Activated CD8-positive, alpha-beta T cell treated with anti-CD3 and anti-CD28 coated beads for 36 hours (primary cell): Measurements from ENCODE around the gene C2orf92. TPM values are rescaled to one million over a fixed set of nuclear protein-coding genes. Genes with fewer than 3 reads are reported as not detected.
"Not testable (repeated sequence)": the region's sequence is repeated elsewhere in the genome, so short reads cannot be mapped to it uniquely, and the experiment has no call there.

Experiments used
- ATAC-seq: fragments of 200-7000 bp; cut with Tn5 transposase; one replicate; pipeline ENCODE4 v1.10.0; 2021; ENCODE audit warnings: mild to moderate bottlenecking, moderate library complexity
- CTCF ChIA-PET: fragments of 350-600 bp; sonication (Branson Sonifier 250); formaldehyde crosslinking; loops from one replicate; lab custom pipeline; 2021; ENCODE audit warnings: antibody characterized with exemption; lab: Charles Lee
- POLR2A ChIA-PET: fragments of 350-600 bp; sonication (Branson Sonifier 250); formaldehyde crosslinking; loops from one replicate; lab custom pipeline; 2021; ENCODE audit warnings: antibody characterized with exemption; lab: Charles Lee
- DNase-seq: peaks from one replicate; pipeline ENCODE4 v3.0.0-alpha.2; 2020
- H3K27ac Mint-ChIP-seq: one replicate; pipeline ENCODE4 v1.8.0; 2021; ENCODE audit warnings: mild to moderate bottlenecking, mixed read lengths
- H3K27me3 Mint-ChIP-seq: one replicate; pipeline ENCODE4 v1.8.0; 2021; ENCODE audit warnings: mixed read lengths
- H3K36me3 Mint-ChIP-seq: one replicate; pipeline ENCODE4 v1.8.0; 2021; ENCODE audit warnings: low read depth, mixed read lengths
- H3K4me1 Mint-ChIP-seq: one replicate; pipeline ENCODE4 v1.8.0; 2021; ENCODE audit warnings: low read depth, mixed read lengths
- H3K4me3 Mint-ChIP-seq: one replicate; pipeline ENCODE4 v1.8.0; 2021; ENCODE audit warnings: mild to moderate bottlenecking, moderate library complexity, mixed read lengths
- H3K9me3 Mint-ChIP-seq: one replicate; pipeline ENCODE4 v1.8.0; 2021; ENCODE audit warnings: mixed read lengths
- intact Hi-C: fragments of 100-400 bp; cut with micrococcal nuclease; formaldehyde crosslinking; loops from one replicate; pipeline ENCODE4 v1.10.0; 2022
- total RNA-seq, 2 experiments: library from RNA; stranded (reverse); gene quantifications; one replicate each; pipeline ENCODE4 v1.2.3, GENCODE V29; 2021
- TF ChIP-seq, protein P1 (sequence below): fragments of 200-600 bp; IDR thresholded peaks from one replicate; pipeline ENCODE4 v1.8.0; 2022; ENCODE audit warnings: antibody characterized with exemption, mild to moderate bottlenecking

The C2orf92 gene
- 10 to 100 TPM in 1 of 2 experiments, 1 to 10 TPM in 1; 6.8 to 11.7 TPM for total RNA-seq

DNA sequence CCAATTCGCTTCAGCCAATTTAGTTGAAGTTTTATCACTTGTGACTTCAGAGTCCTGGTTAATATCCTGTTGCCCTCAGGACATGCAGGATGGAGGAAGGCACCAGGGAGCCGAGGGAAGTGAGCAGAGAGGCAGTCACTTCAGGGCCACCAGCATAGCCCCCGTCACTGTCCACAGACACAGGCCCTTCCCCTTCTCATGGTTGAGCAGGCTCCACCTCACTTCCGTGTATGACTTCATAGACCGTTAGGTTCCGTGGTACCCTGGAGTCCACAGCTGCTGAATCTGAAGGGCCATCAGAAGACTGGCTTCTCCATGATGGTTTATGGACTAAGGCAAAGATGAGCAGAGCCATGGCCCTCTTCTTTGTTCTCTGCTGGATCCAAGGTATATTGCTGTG, at the start of gene C2orf92:
Gene C2orf92 (plus strand): TSS at position 266 of the 400 bp plus-strand sequence. CDS start 76 bp downstream, at position 342.
- TF ChIP-seq, protein P1, sequence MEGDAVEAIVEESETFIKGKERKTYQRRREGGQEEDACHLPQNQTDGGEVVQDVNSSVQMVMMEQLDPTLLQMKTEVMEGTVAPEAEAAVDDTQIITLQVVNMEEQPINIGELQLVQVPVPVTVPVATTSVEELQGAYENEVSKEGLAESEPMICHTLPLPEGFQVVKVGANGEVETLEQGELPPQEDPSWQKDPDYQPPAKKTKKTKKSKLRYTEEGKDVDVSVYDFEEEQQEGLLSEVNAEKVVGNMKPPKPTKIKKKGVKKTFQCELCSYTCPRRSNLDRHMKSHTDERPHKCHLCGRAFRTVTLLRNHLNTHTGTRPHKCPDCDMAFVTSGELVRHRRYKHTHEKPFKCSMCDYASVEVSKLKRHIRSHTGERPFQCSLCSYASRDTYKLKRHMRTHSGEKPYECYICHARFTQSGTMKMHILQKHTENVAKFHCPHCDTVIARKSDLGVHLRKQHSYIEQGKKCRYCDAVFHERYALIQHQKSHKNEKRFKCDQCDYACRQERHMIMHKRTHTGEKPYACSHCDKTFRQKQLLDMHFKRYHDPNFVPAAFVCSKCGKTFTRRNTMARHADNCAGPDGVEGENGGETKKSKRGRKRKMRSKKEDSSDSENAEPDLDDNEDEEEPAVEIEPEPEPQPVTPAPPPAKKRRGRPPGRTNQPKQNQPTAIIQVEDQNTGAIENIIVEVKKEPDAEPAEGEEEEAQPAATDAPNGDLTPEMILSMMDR, result no peak
- ATAC-seq, result no peak
- Mint-ChIP-seq H3K4me1 (peaks cover 24% of the 10 kb centered on the region), H3K4me3 (no peak within 1 kb of the TSS), H3K9me3 (no peaks in the 10 kb centered on the region), H3K36me3 (peaks cover 5% of the 10 kb centered on the region), H3K27me3 (no peaks in the 10 kb centered on the region), H3K27ac (no peak within 1 kb of the TSS)
- ChIA-PET POLR2A (interaction anchor here (1.6 kb wide), 1 partner anchor 9 kb away, joined by 6 read pairs; no protein-coding TSS in a partner anchor), CTCF (no interaction called here)
- intact Hi-C loops, result no loop called here
- DNase-seq, result no peak

DNA sequence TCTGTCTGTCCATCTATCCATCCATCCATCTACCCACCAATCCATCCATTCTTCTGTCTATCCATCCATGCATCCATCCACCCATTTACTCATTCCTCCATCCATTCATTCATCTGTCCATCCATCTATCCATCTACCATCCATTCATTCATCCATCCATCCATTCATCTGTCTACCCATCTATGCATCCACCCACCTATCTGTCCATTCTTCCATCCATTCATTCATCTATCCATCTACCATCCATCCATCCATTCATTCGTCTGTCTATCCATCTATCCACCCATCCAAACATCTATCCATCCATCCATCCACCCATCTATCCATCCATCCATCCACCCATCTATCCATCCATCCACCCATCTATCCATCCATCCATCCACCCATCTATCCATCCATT, 49.0 kb upstream of the C2orf92 start:
- CTCF ChIA-PET, H3K9me3 Mint-ChIP-seq, intact Hi-C loops, DNase-seq, H3K36me3 Mint-ChIP-seq, ATAC-seq, H3K27ac Mint-ChIP-seq, H3K27me3 Mint-ChIP-seq, H3K4me3 Mint-ChIP-seq, POLR2A ChIA-PET, H3K4me1 Mint-ChIP-seq: not testable (repeated sequence)

DNA sequence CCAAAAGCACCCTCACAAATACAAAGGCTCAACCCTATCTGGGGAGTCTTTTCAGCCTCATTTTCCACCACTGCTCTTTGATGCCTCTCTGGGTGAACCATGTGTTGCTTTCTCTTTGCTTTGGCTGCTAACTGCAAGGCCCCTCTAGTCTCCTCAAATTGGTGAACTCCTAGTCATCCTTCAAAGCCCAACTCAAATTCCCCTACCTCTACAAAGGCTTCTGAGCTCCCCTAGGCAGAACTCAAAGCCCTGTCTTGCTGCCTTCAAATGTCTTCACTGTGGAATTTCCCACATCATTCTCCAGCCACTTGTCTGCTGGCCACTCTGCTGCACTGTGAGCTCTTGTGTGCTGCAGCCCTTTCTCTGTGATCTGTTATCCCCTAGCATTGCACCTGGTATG, 46.5 kb upstream of the C2orf92 start:
- H3K4me3 Mint-ChIP-seq, H3K9me3 Mint-ChIP-seq, H3K36me3 Mint-ChIP-seq, POLR2A ChIA-PET, DNase-seq, H3K27ac Mint-ChIP-seq, H3K4me1 Mint-ChIP-seq, intact Hi-C loops, ATAC-seq, H3K27me3 Mint-ChIP-seq, CTCF ChIA-PET: not testable (repeated sequence)

DNA sequence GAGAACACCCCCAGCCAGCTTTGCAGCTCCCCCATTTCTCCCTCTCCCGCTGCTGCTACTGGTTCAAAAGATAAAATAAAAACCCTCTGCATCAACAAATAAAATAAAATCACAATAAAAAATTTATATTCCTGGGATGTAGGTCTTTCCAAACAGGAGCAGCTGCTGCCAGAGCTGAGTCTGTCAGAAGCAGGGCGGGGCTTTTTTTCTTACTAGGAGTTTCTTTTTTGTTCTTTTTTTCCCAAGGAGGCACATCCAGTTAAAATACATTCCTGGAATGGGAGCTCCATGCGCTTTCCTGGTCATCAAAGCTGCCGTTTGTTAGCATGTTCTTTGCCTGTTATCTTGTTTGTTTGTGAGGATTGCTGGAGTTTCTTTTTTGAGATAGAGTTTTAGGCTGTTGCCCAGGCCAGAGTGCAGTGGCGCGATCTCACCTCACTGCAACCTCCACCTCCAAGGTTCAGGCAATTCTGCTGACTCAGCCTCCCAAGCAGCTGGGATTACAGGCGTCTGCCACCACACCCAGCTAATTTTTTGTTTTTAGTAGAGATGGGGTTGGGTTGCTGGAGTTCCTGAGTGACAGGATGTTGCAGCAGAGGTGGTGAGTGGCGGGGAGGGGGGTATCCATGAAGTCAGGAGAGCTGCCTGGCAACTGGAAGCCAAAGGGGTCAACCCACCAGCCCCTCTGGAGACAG, 44.0 kb upstream of the C2orf92 start:
- POLR2A ChIA-PET, result interaction anchor here (0.6 kb wide), 1 partner anchor 980 kb away, joined by 3 read pairs; no protein-coding TSS in a partner anchor
- intact Hi-C loops, H3K36me3 Mint-ChIP-seq, H3K4me1 Mint-ChIP-seq, H3K27me3 Mint-ChIP-seq, CTCF ChIA-PET, H3K9me3 Mint-ChIP-seq, H3K27ac Mint-ChIP-seq, DNase-seq, H3K4me3 Mint-ChIP-seq, ATAC-seq: not testable (repeated sequence)

DNA sequence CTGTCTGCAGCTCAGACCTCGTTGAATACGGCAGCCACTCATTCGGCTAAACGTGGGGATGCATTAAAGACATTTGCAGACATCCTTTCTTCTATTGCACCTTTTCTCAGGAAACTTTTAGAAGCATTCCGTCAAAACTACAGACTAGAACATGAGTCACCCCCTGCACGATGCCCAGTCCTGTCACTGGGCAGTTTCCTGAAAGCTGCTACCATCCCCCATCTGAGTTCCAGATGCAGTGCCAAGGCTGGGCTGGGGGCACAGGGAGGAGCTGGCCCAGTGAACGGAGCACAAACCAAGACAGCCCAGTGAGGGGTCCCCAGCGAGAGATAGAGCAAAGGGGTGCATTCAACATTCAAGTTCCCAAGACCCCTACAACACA, 43.5 kb upstream of the C2orf92 start:
- H3K36me3 Mint-ChIP-seq, ATAC-seq, H3K4me3 Mint-ChIP-seq, intact Hi-C loops, H3K4me1 Mint-ChIP-seq, H3K9me3 Mint-ChIP-seq, CTCF ChIA-PET, H3K27me3 Mint-ChIP-seq, H3K27ac Mint-ChIP-seq, DNase-seq: not testable (repeated sequence)
- POLR2A ChIA-PET, result interaction anchor here (0.6 kb wide), 1 partner anchor 981 kb away, joined by 3 read pairs; no protein-coding TSS in a partner anchor

DNA sequence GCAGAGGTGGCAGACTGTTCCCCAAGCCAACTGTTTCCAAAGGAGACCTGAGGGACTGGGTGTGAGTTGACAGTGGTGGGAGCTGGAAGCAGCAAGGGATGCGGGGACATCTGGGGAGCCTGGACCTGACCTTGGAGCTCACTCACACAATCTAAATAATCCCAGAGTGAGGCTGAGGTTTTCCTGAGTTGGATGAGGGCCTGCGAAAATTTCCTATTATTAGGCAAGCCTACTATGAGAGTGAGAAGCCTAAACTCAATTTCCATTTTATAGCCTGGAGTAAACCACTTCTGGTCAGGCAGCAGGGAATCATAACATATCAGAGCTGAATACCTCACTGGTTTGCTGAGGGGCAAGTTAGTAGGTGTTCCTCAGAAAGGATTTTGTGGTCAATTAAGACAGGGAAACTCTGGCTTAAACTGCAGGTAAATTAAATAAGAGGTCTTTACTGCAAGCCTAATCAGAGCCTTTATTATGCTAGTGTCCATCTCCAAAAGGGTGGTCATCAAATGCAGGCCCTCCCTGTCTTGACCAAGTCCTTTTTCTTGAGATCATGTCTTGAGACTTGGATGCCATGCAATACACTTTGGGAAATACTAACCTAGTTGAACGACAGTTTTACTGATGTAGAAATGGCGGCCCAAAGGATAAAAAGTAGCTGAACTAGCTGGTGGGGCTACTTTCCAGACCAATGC, 25.3 kb upstream of the C2orf92 start:
- intact Hi-C loops, result no loop called here
- H3K27ac Mint-ChIP-seq, result no peak overlapping the region
- ChIA-PET POLR2A (interaction anchor here (0.9 to 11.0 kb wide), 3 partner anchors 12 to 20 kb away, joined by 3 to 210 read pairs (median 36); partner anchors contain the start of gene ACTR1B), CTCF (interaction anchor here (3.0 to 7.3 kb wide), 3 partner anchors 19 to 54 kb away, joined by 18 to 68 read pairs (median 33); partner anchors contain the start of gene ACTR1B)
- DNase-seq, result no peak
- ATAC-seq, result no peak
- peaks cover 3% of the 10 kb centered on the region for H3K27me3 Mint-ChIP-seq
- H3K4me1 Mint-ChIP-seq, result peaks cover 15% of the 10 kb centered on the region
- TF ChIP-seq, protein P1, result no peak
- no peaks in the 10 kb centered on the region for H3K9me3 Mint-ChIP-seq
- H3K36me3 Mint-ChIP-seq, result peaks cover 22% of the 10 kb centered on the region
- H3K4me3 Mint-ChIP-seq, result peak overlapping the region; percentile 90
